Ascending aorta (tissue), 2 donors: ENCODE data around the gene SPHKAP. TPM values are rescaled to one million over a fixed set of nuclear protein-coding genes. Genes with fewer than 3 reads are reported as not detected.
"Not testable (repeated sequence)": the region's sequence is repeated elsewhere in the genome, so short reads cannot be mapped to it uniquely, and the experiment has no call there.

Experiments
- DNase-seq, 2 donors: peaks; one replicate each; pipeline ENCODE4 v3.0.0-alpha.2; 2019; ENCODE audit warnings: low spot score in 2 of 2
- H3K27ac ChIP-seq, 2 donors: fragments of 200-600 bp; sonication (generic); one replicate each; pipeline ENCODE4 v1.5.1; 2016 to 2017; ENCODE audit warnings: mild to moderate bottlenecking in 1 of 2
- H3K27me3 ChIP-seq: fragments of 200-600 bp; sonication (generic); one replicate; pipeline ENCODE4 v1.5.1; 2017
- H3K36me3 ChIP-seq, 2 donors: fragments of 200-600 bp; sonication (generic); one replicate each; pipeline ENCODE4 v1.5.1; 2016
- H3K4me1 ChIP-seq, 2 donors: fragments of 200-600 bp; sonication (generic); one replicate each; pipeline ENCODE4 v1.5.1; 2016 to 2017; ENCODE audit warnings: mild to moderate bottlenecking in 1 of 2
- H3K4me3 ChIP-seq, 2 donors: fragments of 200-600 bp; sonication (generic); one replicate each; pipeline ENCODE4 v1.5.1; 2016 to 2017; ENCODE audit warnings: mild to moderate bottlenecking in 1 of 2
- H3K9me3 ChIP-seq, 2 donors: fragments of 200-600 bp; sonication (generic); one replicate each; pipeline ENCODE4 v1.5.1; 2016
- CTCF ChIP-seq, 3 experiments: fragments of 200-600 bp in 2 of 3; fragments of 450-650 bp in 1 of 3; sonication (generic) in 2 of 3; IDR thresholded peaks; one replicate each; pipeline ENCODE4 v1.5.1; 2016 to 2019; ENCODE audit warnings: antibody characterized with exemption in 3 of 3, mild to moderate bottlenecking in 1 of 3, moderate library complexity in 1 of 3
- intact Hi-C: fragments of 100-400 bp; cut with DNase I; formaldehyde crosslinking; loops from one replicate; pipeline ENCODE4 v1.15.1; 2023
- total RNA-seq: library from RNA; depleted of rRNA; stranded (reverse); fragments of >200 nt; gene quantifications from one replicate; pipeline ENCODE4 v1.1.0, GENCODE V29; 2016

The SPHKAP gene
- total RNA-seq, 1 donor from 2014 or later, result not detected

- TF ChIP-seq CTCF (IDR thresholded peaks at IDR 0.05), result peak in 1 of 3 experiments; percentile 12
- intact Hi-C loops, result no loop called here
- Histone ChIP-seq H3K4me3 (no peak overlapping the region), H3K9me3 (no peaks in the 10 kb centered on the region), H3K36me3 (no peaks in the 10 kb centered on the region), H3K27ac (no peak overlapping the region), H3K27me3 (no peaks in the 10 kb centered on the region), H3K4me1 (no peaks in the 10 kb centered on the region)
- DNase-seq, result no peak
Observed at GRCh38 chr2:227939271-227940027, 242.0 kb downstream of the SPHKAP start.

GRCh38 chr2:227936249-227936648 is 245.2 kb downstream of the SPHKAP start:
- H3K4me3 ChIP-seq, intact Hi-C loops, H3K27ac ChIP-seq, H3K36me3 ChIP-seq, DNase-seq, H3K9me3 ChIP-seq, H3K4me1 ChIP-seq, H3K27me3 ChIP-seq: not testable (repeated sequence)

GRCh38 chr2:227933884-227934283 is 247.6 kb downstream of the SPHKAP start:
- no peaks in the 10 kb centered on the region for H3K27me3 ChIP-seq
- H3K4me3 ChIP-seq, result no peak overlapping the region
- TF ChIP-seq CTCF (IDR thresholded peaks at IDR 0.05), result no peak
- no peaks in the 10 kb centered on the region for H3K36me3 ChIP-seq
- H3K4me1 ChIP-seq, result no peaks in the 10 kb centered on the region
- H3K9me3 ChIP-seq, result no peaks in the 10 kb centered on the region
- no peak overlapping the region for H3K27ac ChIP-seq
- intact Hi-C loops, result no loop called here
- DNase-seq, result no peak

GRCh38 chr2:227932403-227932802 is 249.1 kb downstream of the SPHKAP start:
- H3K4me3 ChIP-seq, result no peak overlapping the region
- intact Hi-C loops, result no loop called here
- H3K27ac ChIP-seq, result no peak overlapping the region
- no peak for DNase-seq
- no peaks in the 10 kb centered on the region for H3K36me3 ChIP-seq
- no peaks in the 10 kb centered on the region for H3K4me1 ChIP-seq
- H3K9me3 ChIP-seq, result peaks cover 0 to 9% of the 10 kb centered on the region in 2 donors
- TF ChIP-seq CTCF (IDR thresholded peaks at IDR 0.05), result no peak
- H3K27me3 ChIP-seq, result no peaks in the 10 kb centered on the region

GRCh38 chr2:227932001-227932400 is 249.5 kb downstream of the SPHKAP start:
- no peak for DNase-seq
- Histone ChIP-seq H3K4me3 (no peak overlapping the region), H3K27me3 (no peaks in the 10 kb centered on the region), H3K36me3 (no peaks in the 10 kb centered on the region), H3K9me3 (peaks cover 0 to 11% of the 10 kb centered on the region in 2 donors), H3K4me1 (no peaks in the 10 kb centered on the region), H3K27ac (no peak overlapping the region)
- no peak for TF ChIP-seq CTCF (IDR thresholded peaks at IDR 0.05)
- intact Hi-C loops, result no loop called here
